HCT116 (cell line): ENCODE measurements around the gene NOX3. TPM values are rescaled to one million over a fixed set of nuclear protein-coding genes. Genes with fewer than 3 reads are reported as not detected.

Experiments used
- ATAC-seq: fragments of 200-7000 bp; cut with Tn5 transposase; 2 replicates; pipeline ENCODE4 v1.9.1; 2020; ENCODE audit warnings: mild to moderate bottlenecking, moderate library complexity
- BruUV-seq: library from RNA; stranded (reverse); fragments of 400-500 nt; replicated peaks from 2 replicates; lab custom pipeline; 2021; lab: Mats Ljungman, UMichigan
- CTCF ChIA-PET: fragments of 300-600 bp; sonication (Branson Sonifier 250); formaldehyde crosslinking; loops from one replicate; lab custom pipeline; 2021; ENCODE audit warnings: antibody characterized with exemption; lab: Charles Lee
- POLR2A ChIA-PET: fragments of 300-600, 350-600 bp; sonication (Branson Sonifier 250); formaldehyde crosslinking; loops from one replicate; lab custom pipeline; 2021; ENCODE audit warnings: antibody characterized with exemption; lab: Charles Lee
- RAD21 ChIA-PET, 2 experiments: fragments of 300-600 bp; sonication (Branson Sonifier 250); formaldehyde crosslinking; loops; one replicate each; lab custom pipeline; 2023; ENCODE audit warnings: low total read pairs in 2 of 2; ENCODE audit not compliant: uncharacterized antibody in 2 of 2, unreplicated experiment in 2 of 2, low non-redundant PET in 1 of 2; lab: Charles Lee
- DNase-seq: peaks from one replicate; pipeline ENCODE4 v3.0.0-alpha.2; 2010; ENCODE audit warnings: low read depth, low spot score
- H2AFZ ChIP-seq: fragments of 200-600 bp; shearing (Covaris generic), sonication (generic); 2 replicates; pipeline ENCODE4 v1.6.1; 2017; ENCODE audit warnings: low read depth, mixed run types, mixed read lengths, antibody characterized with exemption, low read length; ENCODE audit not compliant: poor library complexity, severe bottlenecking
- H3K27ac ChIP-seq: 2 replicates; pipeline ENCODE4 v1.5.1; 2012; ENCODE audit warnings: low read depth, low read length
- H3K27me3 ChIP-seq: fragments of 200-600 bp; sonication (generic); 2 replicates; pipeline ENCODE4 v1.6.1; 2016; ENCODE audit warnings: mixed run types, low read length, mixed read lengths; ENCODE audit not compliant: insufficient read depth
- H3K36me3 ChIP-seq, 2 experiments: fragments of 200-500 bp in 1 of 2; fragments of 200-600 bp in 1 of 2; sonication (Bioruptor generic) in 1 of 2; sonication (generic) in 1 of 2; 2 replicates each; pipeline versions ENCODE4 v1.5.1 to v1.6.1; 2014 to 2016; ENCODE audit warnings: low read length in 2 of 2, inconsistent platforms in 1 of 2, mixed read lengths in 1 of 2, mixed run types in 1 of 2; ENCODE audit not compliant: insufficient read depth in 2 of 2, control insufficient read depth in 1 of 2
- H3K4me1 ChIP-seq, 2 experiments: fragments of 200-600 bp in 1 of 2; sonication (generic) in 1 of 2; 2 replicates each; pipeline versions ENCODE4 v1.5.1 to v1.6.1; 2012 to 2017; ENCODE audit warnings: low read length in 2 of 2, inconsistent platforms in 1 of 2, mild to moderate bottlenecking in 1 of 2, mixed read lengths in 1 of 2, mixed run types in 1 of 2, moderate library complexity in 1 of 2; ENCODE audit not compliant: insufficient read depth in 2 of 2, control insufficient read depth in 1 of 2
- H3K4me2 ChIP-seq: fragments of 200-600 bp; sonication (generic); 2 replicates; pipeline ENCODE4 v1.6.1; 2017; ENCODE audit warnings: mixed run types, low read length, mixed read lengths
- H3K4me3 ChIP-seq, 2 experiments: fragments of 200-600 bp in 1 of 2; sonication (generic) in 1 of 2; replicated peaks in 1 of 2; 2 replicates each; pipeline ENCODE4 v1.5.1; 2011 to 2016; ENCODE audit warnings: low read length in 2 of 2, control low read depth in 1 of 2, low read depth in 1 of 2, mild to moderate bottlenecking in 1 of 2, mixed read lengths in 1 of 2, mixed run types in 1 of 2
- H3K79me2 ChIP-seq: fragments of 200-600 bp; sonication (generic); 2 replicates; pipeline ENCODE4 v1.6.1; 2017; ENCODE audit warnings: mild to moderate bottlenecking, mixed run types, low read length, moderate library complexity, mixed read lengths; ENCODE audit not compliant: insufficient read depth
- H3K9ac ChIP-seq: fragments of 200-600 bp; sonication (generic); 2 replicates; pipeline ENCODE4 v1.6.1; 2016; ENCODE audit warnings: low read length, mixed read lengths
- H3K9me2 ChIP-seq: fragments of 200-600 bp; sonication (generic), shearing (Covaris generic); 2 replicates; pipeline ENCODE4 v1.6.1; 2017; ENCODE audit warnings: mixed run types, mild to moderate bottlenecking, moderate library complexity; ENCODE audit not compliant: insufficient read depth
- H3K9me3 ChIP-seq, 2 experiments: fragments of 200-500 bp in 1 of 2; fragments of 200-600 bp in 1 of 2; sonication (Bioruptor generic) in 1 of 2; sonication (generic) in 1 of 2; 2 replicates each; pipeline ENCODE4 v1.6.1; 2014 to 2017; ENCODE audit warnings: low read length in 2 of 2, mixed read lengths in 2 of 2, inconsistent platforms in 1 of 2, low read depth in 1 of 2, mild to moderate bottlenecking in 1 of 2, mixed run types in 1 of 2, moderate library complexity in 1 of 2; ENCODE audit not compliant: control insufficient read depth in 1 of 2, insufficient read depth in 1 of 2
- H4K20me1 ChIP-seq: fragments of 200-600 bp; sonication (generic), shearing (Covaris generic); 2 replicates; pipeline ENCODE4 v1.6.1; 2017; ENCODE audit warnings: mixed run types, mild to moderate bottlenecking, moderate library complexity; ENCODE audit not compliant: insufficient read depth
- CBX3 ChIP-seq: IDR thresholded peaks from 2 replicates; pipeline ENCODE4 v1.6.1; 2012; ENCODE audit warnings: low read depth
- EGR1 ChIP-seq: IDR thresholded peaks from 2 replicates; pipeline ENCODE4 v1.6.1; 2012; ENCODE audit warnings: low read depth
- EZH2 ChIP-seq: fragments of 200-600 bp; sonication (generic); IDR thresholded peaks from 2 replicates; pipeline ENCODE4 v1.6.1; 2017; ENCODE audit warnings: antibody characterized with exemption, mixed run types
- EZH2phosphoT487 ChIP-seq: fragments of 200-600 bp; IDR thresholded peaks from 2 replicates; pipeline ENCODE4 v1.6.1; 2018; ENCODE audit warnings: antibody characterized with exemption, borderline replicate concordance
- FOSL1 ChIP-seq: IDR thresholded peaks from 2 replicates; pipeline ENCODE4 v1.6.1; 2012; ENCODE audit warnings: low read depth
- JUND ChIP-seq: IDR thresholded peaks from 2 replicates; pipeline ENCODE4 v1.6.1; 2012
- POLR2A ChIP-seq: IDR thresholded peaks from 2 replicates; pipeline ENCODE4 v1.7.0; 2011; ENCODE audit warnings: borderline replicate concordance; ENCODE audit not compliant: insufficient read depth, insufficient read length; ENCODE audit errors: extremely low read depth
- SIN3A ChIP-seq: IDR thresholded peaks from 2 replicates; pipeline ENCODE4 v1.6.1; 2012; ENCODE audit warnings: low read depth
- SP1 ChIP-seq: IDR thresholded peaks from 2 replicates; pipeline ENCODE4 v1.6.1; 2012; ENCODE audit warnings: low read depth
- SRF ChIP-seq: IDR thresholded peaks from 2 replicates; pipeline ENCODE4 v1.6.1; 2012; ENCODE audit warnings: low read depth
- TCF7L2 ChIP-seq: IDR thresholded peaks from 2 replicates; pipeline ENCODE4 v1.7.0; 2011; ENCODE audit warnings: borderline replicate concordance, inconsistent platforms; ENCODE audit not compliant: insufficient read depth, insufficient read length; ENCODE audit errors: extremely low read depth
- YY1 ChIP-seq: IDR thresholded peaks from 2 replicates; pipeline ENCODE4 v1.6.1; 2011; ENCODE audit warnings: low read length, low read depth, moderate library complexity, mild to moderate bottlenecking; ENCODE audit not compliant: insufficient replicate concordance; ENCODE audit errors: extremely low read depth
- ZNF274 ChIP-seq: fragments of 200-500 bp; sonication (Bioruptor generic); IDR thresholded peaks from 2 replicates; pipeline ENCODE4 v1.6.1; 2014; ENCODE audit warnings: mild to moderate bottlenecking, low read depth, low read length, inconsistent platforms
- intact Hi-C: fragments of 100-400 bp; cut with micrococcal nuclease; formaldehyde crosslinking; loops from 2 replicates; pipeline ENCODE4 v1.10.0; 2022
- total RNA-seq: library from RNA; stranded (reverse); gene quantifications from one replicate; pipeline ENCODE4 v1.2.1, GENCODE V29; 2021; ENCODE audit not compliant: unreplicated experiment
- TF ChIP-seq, protein P1 (sequence below): IDR thresholded peaks from 2 replicates; pipeline ENCODE4 v1.6.1; 2012
- TF ChIP-seq, protein P2 (sequence below): IDR thresholded peaks from 2 replicates; pipeline ENCODE4 v1.6.1; 2011; ENCODE audit warnings: mild to moderate bottlenecking, low read length, moderate library complexity; ENCODE audit not compliant: insufficient replicate concordance; ENCODE audit errors: extremely low read depth
- TF ChIP-seq, protein P3 (sequence below): IDR thresholded peaks from 2 replicates; pipeline ENCODE4 v1.6.1; 2012

Gene NOX3
- total RNA-seq, 1 experiment from 2014 or later: not detected

DNA sequence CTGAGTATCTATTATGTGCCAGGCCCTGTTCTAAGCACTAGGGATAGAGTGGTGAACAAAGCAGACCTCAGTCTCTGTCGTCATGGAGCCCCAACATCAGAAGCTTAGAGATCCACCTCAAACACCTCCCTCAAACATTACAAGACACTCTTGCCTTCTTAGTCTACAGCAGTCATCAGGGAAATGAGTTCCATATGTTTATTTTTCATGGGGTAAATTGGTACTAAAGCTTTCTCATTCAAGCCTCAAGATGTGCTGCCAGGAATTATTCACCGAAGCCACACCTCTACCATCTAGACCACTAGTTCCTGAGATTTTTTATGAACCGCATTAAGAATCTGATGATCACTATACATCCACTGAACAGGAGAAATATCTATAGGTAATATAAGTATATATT, 82.4 kb downstream of the NOX3 start (continued):
- TF ChIP-seq EZH2 (no peak), ZNF274 (no peak), CBX3 (no peak), JUND (no peak), SIN3A (no peak)
- TF ChIP-seq, protein P1, sequence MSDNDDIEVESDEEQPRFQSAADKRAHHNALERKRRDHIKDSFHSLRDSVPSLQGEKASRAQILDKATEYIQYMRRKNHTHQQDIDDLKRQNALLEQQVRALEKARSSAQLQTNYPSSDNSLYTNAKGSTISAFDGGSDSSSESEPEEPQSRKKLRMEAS: no peak

DNA sequence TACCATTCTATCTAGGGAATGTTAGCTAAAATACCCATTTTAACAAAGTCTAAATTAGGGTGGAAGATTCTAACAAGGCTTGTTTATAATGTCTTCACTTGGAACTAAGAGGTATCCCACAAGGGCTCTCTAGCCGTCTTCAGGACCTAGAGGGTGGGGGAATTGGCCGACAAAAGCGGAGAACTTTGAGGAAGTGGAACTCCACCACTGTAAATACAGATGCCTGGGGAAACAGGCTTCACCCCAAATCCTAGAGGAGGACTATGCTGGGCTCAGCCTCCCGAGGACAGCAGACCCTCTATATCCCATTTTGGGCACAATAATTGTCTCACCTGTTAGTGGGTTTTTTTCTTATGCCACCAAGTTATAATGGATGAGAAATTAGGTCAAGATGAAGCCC, 83.4 kb downstream of the NOX3 start:
- no peak overlapping the region for H3K9ac ChIP-seq
- ChIA-PET POLR2A (no interaction called here), RAD21 (no interaction called here), CTCF (no interaction called here)
- no peaks in the 10 kb centered on the region for H3K36me3 ChIP-seq
- H2AFZ ChIP-seq: no peak overlapping the region
- no TSS peak for BruUV-seq
- no peak for TF ChIP-seq YY1
- TF ChIP-seq POLR2A: no peak
- no peaks in the 10 kb centered on the region for H3K79me2 ChIP-seq
- ATAC-seq (no peak), DNase-seq (no peak)
- H3K4me3 ChIP-seq: no peak overlapping the region
- no peaks in the 10 kb centered on the region for H3K27me3 ChIP-seq
- no peaks in the 10 kb centered on the region for H3K9me3 ChIP-seq
- H3K9me2 ChIP-seq: no peaks in the 10 kb centered on the region
- H3K27ac ChIP-seq: no peak overlapping the region
- H3K4me2 ChIP-seq: no peak overlapping the region
- no peaks in the 10 kb centered on the region for H3K4me1 ChIP-seq
- intact Hi-C loops: no loop called here
- H4K20me1 ChIP-seq: no peaks in the 10 kb centered on the region

DNA sequence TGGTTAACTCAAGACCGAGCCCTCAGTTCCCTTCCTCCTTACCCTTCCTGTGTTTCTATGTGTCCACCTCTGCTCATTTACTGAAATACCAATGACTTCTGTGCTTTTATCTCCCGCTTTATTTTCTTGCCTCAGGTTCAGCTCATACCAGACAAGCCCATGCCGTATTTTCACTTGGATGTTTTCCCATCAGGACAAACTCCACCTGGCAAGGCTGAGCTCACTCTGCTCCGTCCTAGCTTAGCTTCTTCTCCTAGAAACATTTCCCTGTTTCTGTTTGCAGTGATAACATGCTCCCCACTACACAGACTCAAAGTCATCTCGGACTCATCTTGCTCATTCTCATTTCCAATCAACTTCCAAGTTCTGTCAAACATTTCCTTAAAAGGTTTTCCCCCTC, 84.4 kb downstream of the NOX3 start:
- Histone ChIP-seq H3K9me2 (no peaks in the 10 kb centered on the region), H3K4me3 (no peak overlapping the region), H3K9ac (no peak overlapping the region), H4K20me1 (no peaks in the 10 kb centered on the region), H3K79me2 (no peaks in the 10 kb centered on the region), H3K4me2 (no peak overlapping the region), H3K27me3 (no peaks in the 10 kb centered on the region), H3K27ac (no peak overlapping the region), H3K9me3 (no peaks in the 10 kb centered on the region), H2AFZ (no peak overlapping the region), H3K36me3 (no peaks in the 10 kb centered on the region), H3K4me1 (no peaks in the 10 kb centered on the region)
- RAD21 ChIA-PET: no interaction called here
- POLR2A ChIA-PET: no interaction called here
- no peak for ATAC-seq
- intact Hi-C loops: no loop called here
- no TSS peak for BruUV-seq
- CTCF ChIA-PET: no interaction called here
- no peak for DNase-seq
- TF ChIP-seq EZH2phosphoT487 (no peak), EGR1 (no peak), SIN3A (no peak), CBX3 (no peak), SRF (no peak), SP1 (no peak), FOSL1 (no peak), EZH2 (no peak), ZNF274 (no peak), TCF7L2 (no peak)
- TF ChIP-seq, protein P2, sequence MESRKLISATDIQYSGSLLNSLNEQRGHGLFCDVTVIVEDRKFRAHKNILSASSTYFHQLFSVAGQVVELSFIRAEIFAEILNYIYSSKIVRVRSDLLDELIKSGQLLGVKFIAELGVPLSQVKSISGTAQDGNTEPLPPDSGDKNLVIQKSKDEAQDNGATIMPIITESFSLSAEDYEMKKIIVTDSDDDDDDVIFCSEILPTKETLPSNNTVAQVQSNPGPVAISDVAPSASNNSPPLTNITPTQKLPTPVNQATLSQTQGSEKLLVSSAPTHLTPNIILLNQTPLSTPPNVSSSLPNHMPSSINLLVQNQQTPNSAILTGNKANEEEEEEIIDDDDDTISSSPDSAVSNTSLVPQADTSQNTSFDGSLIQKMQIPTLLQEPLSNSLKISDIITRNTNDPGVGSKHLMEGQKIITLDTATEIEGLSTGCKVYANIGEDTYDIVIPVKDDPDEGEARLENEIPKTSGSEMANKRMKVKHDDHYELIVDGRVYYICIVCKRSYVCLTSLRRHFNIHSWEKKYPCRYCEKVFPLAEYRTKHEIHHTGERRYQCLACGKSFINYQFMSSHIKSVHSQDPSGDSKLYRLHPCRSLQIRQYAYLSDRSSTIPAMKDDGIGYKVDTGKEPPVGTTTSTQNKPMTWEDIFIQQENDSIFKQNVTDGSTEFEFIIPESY: no peak
- TF ChIP-seq, protein P3, sequence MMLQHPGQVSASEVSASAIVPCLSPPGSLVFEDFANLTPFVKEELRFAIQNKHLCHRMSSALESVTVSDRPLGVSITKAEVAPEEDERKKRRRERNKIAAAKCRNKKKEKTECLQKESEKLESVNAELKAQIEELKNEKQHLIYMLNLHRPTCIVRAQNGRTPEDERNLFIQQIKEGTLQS: no peak
